Heart right ventricle (tissue), 16 donors: ENCODE measurements around the gene CELSR3. TPM values are rescaled to one million over a fixed set of nuclear protein-coding genes. Genes with fewer than 3 reads are reported as not detected.

Source experiments
- ATAC-seq, 8 donors: fragments of 200-7000 bp; cut with Tn5 transposase; one replicate each; pipeline ENCODE4 v1.9.1; 2020; ENCODE audit warnings: mild to moderate bottlenecking in 8 of 8, moderate library complexity in 8 of 8, moderate number of reproducible peaks in 1 of 8
- DNase-seq, 2 donors: peaks; one replicate each; pipeline ENCODE4 v3.0.0-alpha.2; 2020
- H3K27ac ChIP-seq, 10 donors: fragments of 200-600 bp; sonication (generic) in 2 of 10; one replicate each; pipeline versions ENCODE4 v1.5.0 to v1.8.0; 2020 to 2022; ENCODE audit warnings: mild to moderate bottlenecking in 3 of 10
- H3K27me3 ChIP-seq, 7 donors: fragments of 200-600 bp; one replicate each; pipeline ENCODE4 v1.8.0; 2021 to 2022; ENCODE audit warnings: mild to moderate bottlenecking in 2 of 7
- H3K36me3 ChIP-seq, 9 donors: fragments of 200-600 bp; sonication (generic) in 1 of 9; one replicate each; pipeline versions ENCODE4 v1.5.0 to v1.8.0; 2020 to 2022; ENCODE audit warnings: mild to moderate bottlenecking in 2 of 9
- H3K4me1 ChIP-seq, 9 donors: fragments of 200-600 bp; sonication (generic) in 1 of 9; one replicate each; pipeline versions ENCODE4 v1.5.0 to v1.8.0; 2020 to 2022; ENCODE audit warnings: mild to moderate bottlenecking in 4 of 9
- H3K4me3 ChIP-seq, 10 donors: fragments of 200-600 bp; sonication (generic) in 2 of 10; one replicate each; pipeline versions ENCODE4 v1.5.0 to v1.8.0; 2020 to 2022; ENCODE audit warnings: mild to moderate bottlenecking in 7 of 10, moderate library complexity in 2 of 10
- H3K9me3 ChIP-seq, 11 donors: fragments of 200-600 bp in 10 of 11; sonication (generic) in 2 of 11; one replicate each; pipeline versions ENCODE4 v1.5.0 to v1.8.0; 2013 to 2022; ENCODE audit warnings: mild to moderate bottlenecking in 2 of 11, control low read depth in 1 of 11, moderate library complexity in 1 of 11
- CTCF ChIP-seq, 9 donors: fragments of 200-600 bp; sonication (generic) in 2 of 9; IDR thresholded peaks; one replicate each; pipeline versions ENCODE4 v1.5.0 to v1.8.0; 2021 to 2022; ENCODE audit warnings: antibody characterized with exemption in 9 of 9, mild to moderate bottlenecking in 5 of 9, moderate library complexity in 1 of 9
- WGBS, 2 donors: extraction: QIAGEN DNeasy Blood & Tissue Kit; methylation state at CpG; one replicate each; pipeline ENCODE4 v1.1.7; 2013; ENCODE audit warnings: inconsistent platforms in 1 of 2; 5-methylcytosine and 5-hydroxymethylcytosine counted together
- intact Hi-C, 10 donors: fragments of 100-400 bp; cut with DNase I; formaldehyde crosslinking; loops; one replicate each; pipeline versions ENCODE4 v1.11.1 to v1.14.2; 2022
- polyA plus RNA-seq, 2 donors: library from polyadenylated mRNA; stranded (reverse); fragments of 200-250 nt; gene quantifications; one replicate each; pipeline ENCODE4 v1.2.3, GENCODE V29; 2013
- total RNA-seq, 10 donors: library from RNA; stranded (reverse); fragmentation: NEBNext Ultra II Directional in 3 of 10; extraction: Animal tissue kit (Norgen Biotek cat#: 25700) in 3 of 10; gene quantifications; one replicate each; pipeline versions ENCODE4 v1.2.1 to v1.2.4, GENCODE V29; 2021 to 2023
- donor health status: Arrhythmogenic right ventricular cardiomyopathy.
- donor health status: ischemic (EF 13 %, LVEDD 7.1; RV severe dilation, severe dysfunction).
- donor health status: healthy with polysubstance abuse.
- donor health status: DM: no; HTN: yes; CAD: no.
- donor health status: DM: no; HTN: no; CAD: no.
- donor health status: ischemic (EF 25% LVEDD 6.9; RV normal size, moderate dysfunction).
- donor health status: ischemic (EF 25% LVEDD 5.7; RV mildly dilated, moderate dysfunction).
- donor health status: healthy.
- donor health status: DM: yes; HTN: yes; CAD: no.
- donor health status: Ischemic cardiomyopathy.
- donor health status: ischemic (EF 35%, LVEDD 5.7; RV mildly dilated, moderate dysfunction).
- donor health status: nonischemic (EF 11% LVEDD 7.7; RV severe dilation, severe dysfunction).
- donor health status: DM: yes; HTN: yes; CAD: no.
- donor health status: PGD.
- donor health status: ischemic (EF 29% LVEDD 5.4; RV normal size, mild dysfunction).
- donor health status: nonischemic (EF 23%, LVEDD 6.1; RV moderate dilation, normal function).

Gene CELSR3
- total and polyA plus RNA-seq, 12 donors = 0.10 to 0.44 (median 0.17) TPM

- ATAC-seq = no peak
- intact Hi-C loops = no loop called here
- no peak for DNase-seq
- Histone ChIP-seq H3K27ac (no peak overlapping the region), H3K27me3 (peaks cover 0 to 28% (median 0%) of the 10 kb centered on the region in 7 donors), H3K4me3 (no peak overlapping the region), H3K9me3 (no peaks in the 10 kb centered on the region), H3K36me3 (peaks cover 0 to 10% (median 0%) of the 10 kb centered on the region in 9 donors), H3K4me1 (peaks cover 19 to 44% (median 39%) of the 10 kb centered on the region in 9 donors)
- 93 to 97% methylated on average over 9 of the region's 9 CpGs for WGBS, 2 donors
- TF ChIP-seq CTCF (IDR thresholded peaks at IDR 0.05) = no peak
These were observed 69.3 kb downstream of the CELSR3 start for GRCh38 chr3:48593337-48593736.

- H3K36me3 ChIP-seq = peaks cover 0 to 3% (median 0%) of the 10 kb centered on the region in 9 donors
- DNase-seq (no peak), ATAC-seq (no peak)
- intact Hi-C loops = no loop called here
- no peak for TF ChIP-seq CTCF (IDR thresholded peaks at IDR 0.05)
- peaks cover 0 to 28% (median 0%) of the 10 kb centered on the region in 7 donors for H3K27me3 ChIP-seq
- 92 to 93% methylated on average over 21 of the region's 21 CpGs for WGBS, 2 donors
- peaks cover 15 to 37% (median 32%) of the 10 kb centered on the region in 9 donors for H3K4me1 ChIP-seq
- no peak overlapping the region for H3K27ac ChIP-seq
- no peaks in the 10 kb centered on the region for H3K9me3 ChIP-seq
- H3K4me3 ChIP-seq = no peak overlapping the region
These were observed 70.1 kb downstream of the CELSR3 start for GRCh38 chr3:48592519-48593087.

- DNase-seq (no peak), ATAC-seq (no peak)
- no peaks in the 10 kb centered on the region for H3K9me3 ChIP-seq
- peaks cover 0 to 4% (median 0%) of the 10 kb centered on the region in 9 donors for H3K36me3 ChIP-seq
- no peak for TF ChIP-seq CTCF (IDR thresholded peaks at IDR 0.05)
- H3K4me3 ChIP-seq = no peak overlapping the region
- no peak overlapping the region for H3K27ac ChIP-seq
- intact Hi-C loops = no loop called here
- H3K4me1 ChIP-seq = peaks cover 12 to 31% (median 26%) of the 10 kb centered on the region in 9 donors
- peaks cover 0 to 28% (median 0%) of the 10 kb centered on the region in 7 donors for H3K27me3 ChIP-seq
- 93 to 95% methylated on average over 22 of the region's 22 CpGs for WGBS, 2 donors
These were observed 70.7 kb downstream of the CELSR3 start for GRCh38 chr3:48591886-48592518.

GRCh38 chr3:48591436-48591835 lies 71.2 kb downstream of the CELSR3 start:
- intact Hi-C loops = no loop called here
- no peak for DNase-seq

More at GRCh38 chr3:48591436-48591835, 71.2 kb downstream of the CELSR3 start:
- H3K36me3 ChIP-seq = peaks cover 0 to 8% (median 0%) of the 10 kb centered on the region in 9 donors
- no peak overlapping the region for H3K27ac ChIP-seq
- no peaks in the 10 kb centered on the region for H3K9me3 ChIP-seq
- peaks cover 0 to 28% (median 0%) of the 10 kb centered on the region in 7 donors for H3K27me3 ChIP-seq
- H3K4me3 ChIP-seq = no peak overlapping the region
- peaks cover 8 to 25% (median 21%) of the 10 kb centered on the region in 9 donors for H3K4me1 ChIP-seq
- ATAC-seq = no peak
- TF ChIP-seq CTCF (IDR thresholded peaks at IDR 0.05) = no peak
- 89 to 91% methylated on average over 14 of the region's 14 CpGs for WGBS, 2 donors
